Keratinocyte (primary cell): Measurements from ENCODE around the gene GARIN5B.

ENCODE experiments used
- CTCF ChIP-seq, 3 experiments: IDR thresholded peaks in 1 of 3; conservative IDR thresholded peaks in 1 of 3; optimal IDR thresholded peaks in 1 of 3; 2 replicates in 2 of 3; 3 replicates in 1 of 3; pipeline versions ENCODE3 to v1.5.1; 2011; ENCODE audit warnings: low read length in 3 of 3, mild to moderate bottlenecking in 3 of 3, moderate library complexity in 2 of 3, control low read depth in 1 of 3, inconsistent platforms in 1 of 3; ENCODE audit not compliant: insufficient read depth in 2 of 3; ENCODE audit errors: extremely low read depth in 1 of 3
- EZH2 ChIP-seq: IDR thresholded peaks from one replicate; pipeline ENCODE4 v1.6.1; 2012; ENCODE audit warnings: inconsistent platforms, mild to moderate bottlenecking, low read length, moderate library complexity

- no peak for TF ChIP-seq EZH2
- no peak for TF ChIP-seq CTCF (optimal IDR thresholded peaks at IDR 0.05 in 1 of 3, IDR thresholded peaks at IDR 0.05 in 1 of 3, conservative IDR thresholded peaks at IDR 0.05 in 1 of 3; ENCODE audit: extremely low read depth in 1 of 3, insufficient read depth in 2 of 3, low read length in 3 of 3)
These were observed 26.6 kb upstream of the GARIN5B start for GRCh38 chr19:55389386-55390317.
